ENCODE data around the gene LAMA4. TPM values are rescaled to one million over a fixed set of nuclear protein-coding genes. Genes with fewer than 3 reads are reported as not detected.
A peak's percentile ranks its signal among the peaks of the same experiment; 100 is the strongest.

Gene LAMA4
- polyA plus RNA-seq, 4 donors, result 83.4 to 109 (median 89.0) TPM

DNA sequence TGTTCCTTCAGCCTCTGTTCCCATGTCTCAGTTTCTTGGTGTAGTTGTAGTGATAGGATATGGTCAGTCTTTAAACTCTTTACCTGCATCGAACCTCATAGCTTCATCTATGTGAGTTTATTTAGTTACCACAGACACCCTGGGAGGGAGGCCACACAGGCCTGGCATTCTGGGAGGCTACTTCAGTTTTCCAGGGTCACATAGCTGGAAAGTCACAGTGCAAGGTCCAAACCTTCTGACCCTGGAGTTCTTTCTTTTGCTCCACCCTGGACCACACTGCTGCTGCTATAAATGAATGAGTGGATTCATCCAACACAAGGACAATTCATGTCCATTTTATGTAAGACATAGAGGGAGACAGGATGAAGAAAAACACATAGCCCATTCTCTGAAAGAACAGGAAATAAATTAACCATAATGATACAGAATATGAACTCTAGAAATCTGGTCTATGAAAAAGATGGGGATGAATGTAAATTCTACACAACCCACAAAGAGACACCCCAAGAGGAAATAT, 60.8 kb downstream of the LAMA4 start:
- no peak for DNase-seq (ENCODE audit: low read depth in 4 of 4, low spot score in 2 of 4)

DNA sequence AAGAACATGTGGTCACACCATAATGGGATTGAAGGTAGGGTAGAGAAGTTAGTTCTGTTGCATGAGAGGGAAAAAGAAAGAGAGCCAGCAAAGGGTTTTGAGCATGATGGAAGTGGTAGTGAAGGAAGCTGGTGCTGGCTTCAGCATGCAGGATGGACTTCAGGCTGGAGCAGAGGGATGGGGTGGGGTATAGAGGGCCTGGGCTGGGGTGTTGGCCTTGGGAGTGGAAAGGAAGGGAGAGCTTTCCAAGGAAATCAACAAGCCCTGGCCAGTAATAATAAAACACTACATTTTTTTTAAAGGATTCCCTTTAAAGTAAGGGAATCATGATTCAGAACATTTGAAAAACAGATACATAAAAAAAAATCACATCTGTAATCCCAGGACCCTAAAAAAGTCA, 61.2 kb downstream of the LAMA4 start:
- DNase-seq (ENCODE audit: low read depth in 4 of 4, low spot score in 2 of 4), result no peak

DNA sequence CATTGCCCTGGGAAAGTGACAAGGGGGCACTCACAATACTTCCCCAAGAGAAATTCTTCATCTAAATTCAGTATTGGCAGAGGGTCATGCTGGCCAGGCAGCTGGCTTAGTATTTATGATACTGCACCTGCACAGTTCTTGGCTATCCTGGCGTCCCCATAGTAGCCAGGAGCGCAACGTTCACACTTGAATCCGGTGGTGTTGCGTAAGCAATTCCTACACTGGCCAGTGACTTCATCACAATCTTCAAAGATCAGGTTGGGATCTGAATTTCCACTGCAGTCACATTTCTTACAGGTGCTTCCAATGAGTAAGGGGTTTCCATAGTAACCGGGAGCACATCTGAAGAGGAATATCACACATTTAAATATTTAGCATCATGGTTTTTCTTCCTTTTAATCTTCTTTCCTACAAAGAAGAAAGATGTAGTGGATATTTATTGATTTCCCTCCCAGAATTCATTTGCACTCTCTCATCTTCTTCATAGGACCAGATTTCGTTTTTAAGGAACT, 62.8 kb downstream of the LAMA4 start:
- DNase-seq (ENCODE audit: low read depth in 4 of 4, low spot score in 2 of 4), result no peak

DNA sequence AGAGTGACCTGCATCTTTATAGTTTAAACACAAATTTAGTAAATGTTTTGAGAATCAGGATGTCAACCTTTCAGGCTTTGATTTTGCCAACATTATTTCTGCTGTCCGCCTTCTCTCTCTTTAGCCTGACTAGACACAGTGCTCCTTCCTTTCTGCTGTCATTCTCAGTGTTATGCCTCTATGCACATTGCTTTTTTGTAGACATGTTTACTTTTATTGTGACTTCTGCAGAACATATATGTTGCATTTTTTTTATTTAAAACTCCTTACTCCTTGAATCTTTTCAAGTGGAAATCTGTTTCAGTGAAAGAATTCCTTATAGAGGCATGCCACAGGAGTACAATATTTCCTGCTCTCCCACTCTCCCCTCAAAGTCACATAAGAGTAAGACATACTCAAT, 64.2 kb downstream of the LAMA4 start:
- DNase-seq (ENCODE audit: low read depth in 4 of 4, low spot score in 2 of 4), result no peak

DNA sequence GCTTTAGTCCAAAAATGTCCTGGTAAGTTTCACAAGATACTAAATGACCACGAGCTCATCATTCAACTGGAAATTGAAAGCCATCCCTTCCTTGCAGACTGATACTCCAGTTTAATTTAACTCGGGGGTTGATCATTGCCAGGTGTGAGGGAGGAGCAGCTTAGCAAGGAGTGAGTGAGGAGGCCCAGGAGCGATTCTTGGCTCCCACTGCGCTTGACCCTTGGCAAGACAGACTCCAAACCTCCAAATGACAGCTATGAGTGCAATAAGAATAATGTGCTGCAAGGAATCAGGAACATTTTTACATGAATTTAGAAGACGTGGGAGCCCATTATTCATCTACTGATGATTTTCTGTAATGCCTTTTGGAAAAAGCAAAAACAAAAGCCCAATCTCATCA, 64.9 kb downstream of the LAMA4 start:
- no peak for DNase-seq (ENCODE audit: low read depth in 4 of 4, low spot score in 2 of 4)

DNA sequence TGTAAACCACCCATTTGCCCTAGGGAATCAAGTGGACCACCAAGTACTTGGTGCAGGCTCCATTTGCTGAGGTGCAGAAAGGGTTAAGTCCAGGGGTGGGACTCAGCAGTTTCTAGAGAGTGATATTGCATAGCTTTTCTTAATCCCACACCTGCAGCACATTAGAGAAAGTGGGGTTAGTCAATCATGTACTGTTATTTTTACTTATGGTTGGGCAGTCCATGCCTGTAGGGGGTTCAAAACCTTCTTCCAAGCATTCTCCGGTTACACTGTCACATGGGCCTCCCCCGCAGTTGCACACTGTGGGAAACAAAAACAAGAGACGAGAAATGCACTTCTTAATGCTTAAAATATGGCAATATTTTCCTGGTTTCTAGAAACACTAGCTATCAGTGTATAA, 65.5 kb downstream of the LAMA4 start:
- no peak for DNase-seq (ENCODE audit: low read depth in 4 of 4, low spot score in 2 of 4)

DNA sequence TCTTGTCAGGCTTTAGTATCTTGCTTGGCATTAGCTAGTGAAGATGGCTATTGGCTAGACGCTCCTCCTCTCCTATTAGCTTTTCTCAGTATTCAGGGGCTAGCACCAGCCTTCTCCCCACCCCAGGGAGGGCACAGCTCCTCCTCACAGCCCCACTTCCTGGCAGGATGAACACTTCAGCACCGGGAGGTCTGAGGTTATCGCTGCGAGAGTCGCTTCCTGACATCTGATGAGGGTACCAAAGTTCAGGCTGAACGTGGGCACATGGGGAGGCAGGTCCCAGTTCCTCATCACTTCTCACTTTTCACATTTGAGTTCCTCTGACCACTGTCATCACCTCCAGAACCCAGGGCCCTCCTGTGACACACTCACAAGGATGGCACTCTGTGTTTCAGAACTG, 66.6 kb downstream of the LAMA4 start:
- DNase-seq (ENCODE audit: low read depth in 4 of 4, low spot score in 2 of 4), result no peak

DNA sequence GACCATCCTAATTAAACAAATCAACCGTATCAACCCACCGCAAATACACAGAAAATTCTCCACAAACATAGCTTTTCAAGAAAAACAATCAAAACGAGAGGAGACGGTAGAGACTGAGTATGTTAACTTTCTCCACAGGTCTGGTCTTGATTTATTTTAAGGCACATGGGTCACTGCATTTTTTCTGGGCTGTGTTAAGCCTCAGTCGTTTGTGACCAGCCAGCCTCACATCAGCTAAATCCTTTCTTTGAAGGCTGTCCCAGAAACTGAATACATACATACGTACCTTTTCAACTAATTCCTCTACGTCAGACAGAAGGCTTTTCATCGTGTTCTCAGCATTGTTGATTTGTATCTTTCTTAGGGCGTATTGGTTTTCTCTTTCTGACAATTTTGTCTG, 69.4 kb downstream of the LAMA4 start:
- DNase-seq (ENCODE audit: low read depth in 4 of 4, low spot score in 2 of 4), result peak in 1 of 4 donors; percentile 36

DNA sequence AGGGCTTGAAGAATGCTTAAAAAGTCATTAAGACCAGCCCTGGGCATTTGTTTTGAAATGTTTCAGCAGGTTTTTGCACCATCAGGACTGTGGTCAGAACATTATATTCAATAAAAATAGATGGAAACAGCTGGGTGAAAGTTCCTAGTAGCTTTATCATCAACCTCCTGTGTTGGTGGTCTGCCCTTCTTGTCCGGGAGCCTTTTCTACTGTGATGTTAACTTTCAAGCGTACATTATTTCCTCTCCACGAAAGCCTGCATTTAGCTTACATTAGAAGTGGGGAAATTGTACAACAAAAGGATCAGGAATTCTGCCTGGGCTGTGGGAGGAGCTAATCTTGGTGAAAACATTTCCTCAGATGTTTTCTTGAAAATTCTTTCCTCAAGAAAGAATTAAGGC, 71.1 kb downstream of the LAMA4 start:
- DNase-seq (ENCODE audit: low read depth in 4 of 4, low spot score in 2 of 4), result no peak

DNA sequence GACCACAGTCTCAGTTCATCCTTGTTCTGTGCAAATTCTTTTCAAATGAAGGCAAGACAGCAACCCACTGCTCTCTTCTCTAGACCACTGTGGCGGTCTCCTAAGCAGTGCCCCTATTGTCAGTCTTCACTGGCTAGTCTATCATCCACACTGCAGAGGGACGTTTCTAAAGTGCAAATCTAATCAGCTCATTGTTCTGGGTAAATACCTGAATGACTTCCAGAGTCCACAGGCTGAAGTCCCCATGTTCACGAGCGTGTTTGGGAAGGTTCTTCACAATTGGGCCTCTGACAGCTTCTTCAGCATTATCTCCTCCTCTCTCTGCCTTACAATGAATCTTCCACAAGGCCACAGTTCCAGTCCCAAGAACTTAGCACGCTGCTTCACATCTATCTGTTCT, 73.2 kb downstream of the LAMA4 start:
- DNase-seq (ENCODE audit: low read depth in 4 of 4, low spot score in 2 of 4), result no peak

DNA sequence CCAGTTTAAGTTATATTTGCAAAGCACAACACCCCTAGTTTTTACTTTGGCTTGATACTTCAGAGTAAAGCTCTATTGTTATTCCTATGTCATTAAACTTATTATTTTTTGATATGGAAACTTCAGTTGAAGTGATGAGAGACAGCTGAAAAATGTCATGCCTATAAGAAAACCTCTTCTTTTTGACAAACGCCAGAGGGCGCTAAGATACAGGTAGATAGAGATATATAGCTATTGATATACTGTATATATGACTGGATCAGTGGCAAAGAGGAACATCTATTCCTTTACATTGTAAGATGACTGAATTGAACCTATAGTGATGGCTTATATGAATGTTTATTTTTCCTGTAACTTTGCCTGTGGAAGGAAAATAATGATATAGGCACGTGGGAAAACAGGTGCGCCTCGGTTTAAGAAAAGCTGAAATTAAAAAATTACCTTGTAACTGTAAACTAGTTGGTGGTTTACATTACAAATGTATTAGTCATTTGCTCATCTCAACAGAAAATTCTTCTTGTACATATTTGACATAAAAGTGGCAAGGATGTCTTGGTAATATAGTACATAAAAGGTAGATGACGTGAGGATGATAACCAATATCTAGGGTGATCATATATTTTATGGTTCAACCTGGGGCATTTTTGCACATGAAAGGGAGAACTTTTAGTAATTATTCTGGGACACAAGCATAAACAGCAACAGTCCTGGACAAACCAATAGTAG, 74.1 kb downstream of the LAMA4 start:
- DNase-seq (ENCODE audit: low read depth in 4 of 4, low spot score in 2 of 4), result peak in 1 of 4 donors; percentile 73

DNA sequence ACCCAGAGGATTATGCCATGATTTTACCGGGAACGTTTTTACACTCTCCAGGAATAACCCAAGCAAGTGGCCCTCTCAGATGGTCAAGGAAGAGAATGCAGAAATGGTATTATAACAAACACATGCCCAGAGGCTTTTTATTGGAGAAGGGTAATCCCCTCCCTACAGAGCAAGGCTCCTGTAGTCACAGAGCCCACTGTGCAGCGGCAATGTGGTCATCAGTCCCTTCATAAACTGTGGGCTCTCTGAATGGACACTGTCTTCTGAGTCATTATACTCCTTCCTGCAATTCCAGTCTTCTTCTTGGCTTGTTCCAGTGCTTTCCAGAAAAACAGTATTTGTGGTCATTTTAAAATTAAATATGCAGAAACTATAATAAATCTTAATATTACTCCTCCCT, 74.7 kb downstream of the LAMA4 start:
- DNase-seq (ENCODE audit: low read depth in 4 of 4, low spot score in 2 of 4), result no peak

DNA sequence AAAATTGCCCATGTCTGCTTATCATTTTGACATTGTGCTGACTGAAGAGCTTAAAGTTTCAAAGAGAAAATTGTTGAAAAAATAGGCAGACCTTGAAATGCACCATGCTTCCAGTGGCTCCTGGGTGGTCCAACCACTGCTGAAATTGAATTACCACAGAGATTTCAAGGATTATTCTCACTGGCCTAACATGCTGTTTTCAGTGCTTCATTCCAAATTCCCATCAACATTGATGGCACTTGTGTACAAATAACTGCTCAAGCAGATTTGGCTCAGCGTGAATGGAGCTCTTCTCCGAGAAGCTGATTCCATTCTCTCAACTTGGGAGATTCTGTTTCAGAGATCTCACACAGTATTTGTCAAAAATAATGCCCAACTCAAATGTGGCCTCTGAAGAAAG, 75.5 kb downstream of the LAMA4 start:
- no peak for DNase-seq (ENCODE audit: low read depth in 4 of 4, low spot score in 2 of 4)

DNA sequence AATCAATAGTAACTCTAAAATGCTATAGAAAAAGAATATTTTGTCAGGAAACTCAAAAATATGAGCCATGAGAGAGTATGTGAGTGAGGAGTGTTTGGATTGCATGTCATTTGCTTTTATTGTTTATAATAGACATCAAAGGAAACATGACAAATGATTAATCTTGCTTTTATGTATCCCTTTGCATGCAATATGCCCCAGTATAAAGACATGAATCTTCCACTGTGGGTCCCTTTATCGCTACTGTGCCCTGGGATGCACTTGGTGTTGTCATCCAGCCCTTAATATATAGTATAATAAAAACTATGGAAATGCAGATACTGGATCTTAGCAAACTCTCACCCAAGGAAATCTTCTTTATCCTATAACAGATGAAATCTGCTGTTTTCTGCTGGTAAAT, 77.3 kb downstream of the LAMA4 start:
- no peak for DNase-seq (ENCODE audit: low read depth in 4 of 4, low spot score in 2 of 4)

DNA sequence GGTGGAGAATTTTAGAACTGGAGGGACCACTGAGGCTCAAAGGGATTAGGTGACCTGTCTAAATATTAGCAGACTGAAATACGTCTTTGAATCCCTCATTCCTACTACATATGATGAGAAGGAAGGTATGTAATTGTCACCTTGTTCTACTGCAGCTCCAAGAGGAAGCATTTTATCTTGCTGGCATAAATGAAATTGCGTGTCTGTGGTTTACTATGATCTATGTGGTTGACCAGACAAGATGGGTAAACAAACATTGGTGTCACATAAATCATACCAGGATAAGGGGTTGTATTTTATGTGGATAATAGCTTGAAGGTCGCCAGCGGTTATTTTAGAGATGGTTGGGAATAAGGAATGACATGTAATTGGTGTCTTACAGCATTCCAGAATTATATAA, 78.2 kb downstream of the LAMA4 start:
- no peak for DNase-seq (ENCODE audit: low read depth in 4 of 4, low spot score in 2 of 4)

DNA sequence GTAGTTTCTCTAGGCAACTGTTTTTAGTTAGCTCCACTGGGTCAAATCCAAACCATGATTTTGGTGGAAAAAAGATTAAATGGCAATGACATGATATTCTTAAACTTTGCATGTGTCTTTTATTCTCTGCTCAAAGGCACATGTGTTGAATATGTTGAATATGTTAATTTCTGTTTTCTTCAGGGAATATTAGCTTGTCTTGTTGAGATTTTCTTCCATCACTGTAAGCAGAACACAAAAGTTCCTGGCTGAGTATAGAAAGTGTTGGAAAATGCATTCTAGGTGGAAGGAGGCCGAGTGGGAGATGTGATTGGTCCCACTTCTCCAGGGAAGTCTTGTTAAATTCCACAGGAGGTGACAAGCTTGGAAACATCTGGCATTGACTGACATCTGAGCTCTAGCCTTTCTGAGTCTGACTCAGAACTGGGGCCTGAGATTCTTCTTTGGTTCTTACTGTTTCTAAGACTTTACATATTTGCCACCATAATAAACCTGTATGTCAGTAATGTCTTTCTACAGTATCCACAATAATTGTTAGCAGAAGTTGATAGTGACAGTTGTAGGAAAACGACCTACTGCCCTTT, 81.1 kb downstream of the LAMA4 start:
- no peak for DNase-seq (ENCODE audit: low read depth in 4 of 4, low spot score in 2 of 4)

DNA sequence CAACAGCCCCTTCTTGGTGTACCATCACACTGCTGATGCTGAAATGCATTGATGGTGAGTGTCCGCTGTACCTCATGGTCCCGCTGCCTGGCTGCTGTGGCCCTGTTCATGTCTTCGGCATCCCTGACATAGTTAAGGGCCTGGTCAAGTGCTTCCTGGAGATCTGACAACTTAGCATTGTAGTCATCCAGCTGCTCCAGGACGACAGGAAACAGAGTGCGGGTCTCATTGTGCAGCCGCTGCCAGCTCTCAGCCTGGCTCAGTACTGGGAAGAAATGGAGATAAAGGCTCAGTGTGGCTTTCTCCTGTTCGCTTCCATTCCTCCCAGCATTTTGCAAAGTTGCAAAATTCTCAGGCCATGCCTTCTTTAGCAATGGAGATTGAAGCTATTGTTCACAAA, 81.8 kb downstream of the LAMA4 start:
- DNase-seq (ENCODE audit: low read depth in 4 of 4, low spot score in 2 of 4), result no peak

DNA sequence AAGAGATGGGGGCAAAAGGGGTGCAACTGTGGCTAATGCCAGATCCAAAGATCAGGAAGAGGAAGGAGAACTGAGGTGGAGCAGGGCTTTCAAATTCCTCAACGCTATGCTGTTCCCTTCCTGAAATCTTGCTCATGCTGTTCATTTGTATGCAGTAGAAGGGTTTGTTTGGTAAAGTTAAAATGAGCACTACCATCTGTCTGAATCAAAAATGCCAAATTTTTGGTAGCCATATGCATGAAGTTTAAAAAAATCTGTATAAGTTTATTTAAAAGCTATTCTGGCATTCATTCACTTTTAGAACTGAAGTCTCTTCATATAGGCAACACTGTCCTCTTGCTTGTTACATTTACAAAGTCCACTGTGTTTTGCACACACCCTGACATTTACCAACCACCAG, 84.8 kb downstream of the LAMA4 start:
- no peak for DNase-seq (ENCODE audit: low read depth in 4 of 4, low spot score in 2 of 4)

DNA sequence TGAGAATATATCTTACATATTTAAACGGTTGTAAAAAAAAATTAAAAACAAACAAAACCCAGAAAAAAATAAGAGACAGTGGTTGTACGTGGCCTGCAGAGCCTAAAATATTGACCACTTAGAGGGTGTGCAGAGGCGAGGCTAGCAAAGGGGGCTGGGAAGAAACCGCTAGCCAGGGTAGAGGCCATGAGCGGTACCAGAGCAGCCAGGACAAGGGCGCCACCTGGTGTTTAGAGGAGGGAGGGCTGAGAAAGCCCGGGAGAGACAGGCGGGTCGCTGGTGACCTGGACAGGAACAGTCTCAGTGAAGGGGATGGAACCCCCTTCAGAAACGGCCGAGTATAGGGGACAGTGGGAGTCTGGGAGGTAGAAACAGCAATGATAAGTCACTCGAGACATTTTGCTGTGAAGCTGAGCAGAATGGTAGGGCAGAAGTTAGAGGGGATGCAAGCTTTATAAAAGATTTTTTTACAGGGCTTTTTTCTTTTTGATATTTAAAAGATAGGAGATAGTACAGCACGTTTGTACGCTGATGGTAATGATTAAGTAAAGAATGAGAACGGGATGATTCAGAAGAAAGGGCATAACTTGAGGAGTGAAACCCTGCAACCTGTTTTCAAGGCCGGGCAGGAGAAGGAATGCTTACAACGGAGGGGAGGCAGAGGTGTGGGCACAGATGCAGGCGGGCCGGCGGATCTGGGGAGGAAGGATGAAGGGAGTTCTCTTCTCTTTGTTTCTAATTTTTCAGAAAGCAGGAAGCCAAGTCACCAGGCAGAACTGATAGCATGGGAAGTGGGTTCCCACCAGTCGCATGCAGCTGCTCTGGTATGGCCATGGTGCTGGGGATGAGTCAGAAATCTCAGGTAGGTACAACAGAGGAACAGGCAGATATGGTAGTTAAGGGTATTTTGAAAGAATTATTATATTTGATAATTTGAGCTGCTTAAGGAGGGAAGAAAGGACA, 90.8 kb downstream of the LAMA4 start:
- no peak for DNase-seq (ENCODE audit: low read depth in 4 of 4, low spot score in 2 of 4)

DNA sequence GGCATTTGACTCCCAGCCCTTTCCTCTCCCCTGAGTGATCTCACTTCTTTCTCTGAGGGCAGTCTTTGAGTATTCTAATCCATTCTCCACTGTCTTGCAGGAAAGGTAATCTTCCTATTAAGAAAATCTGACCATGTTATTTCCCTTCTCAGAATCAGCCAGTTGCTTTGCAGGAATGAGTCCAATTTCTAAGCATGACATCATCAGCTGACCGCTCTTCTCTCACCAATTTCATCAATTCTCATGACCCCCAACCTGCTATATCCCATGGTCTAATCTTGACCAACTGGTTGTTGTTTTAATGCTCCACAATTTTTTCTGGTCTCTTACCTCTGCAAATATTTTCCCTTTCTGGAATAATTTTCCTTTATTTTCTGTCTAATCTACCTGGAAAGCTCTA, 93.6 kb downstream of the LAMA4 start:
- DNase-seq (ENCODE audit: low read depth in 4 of 4, low spot score in 2 of 4), result no peak

DNA sequence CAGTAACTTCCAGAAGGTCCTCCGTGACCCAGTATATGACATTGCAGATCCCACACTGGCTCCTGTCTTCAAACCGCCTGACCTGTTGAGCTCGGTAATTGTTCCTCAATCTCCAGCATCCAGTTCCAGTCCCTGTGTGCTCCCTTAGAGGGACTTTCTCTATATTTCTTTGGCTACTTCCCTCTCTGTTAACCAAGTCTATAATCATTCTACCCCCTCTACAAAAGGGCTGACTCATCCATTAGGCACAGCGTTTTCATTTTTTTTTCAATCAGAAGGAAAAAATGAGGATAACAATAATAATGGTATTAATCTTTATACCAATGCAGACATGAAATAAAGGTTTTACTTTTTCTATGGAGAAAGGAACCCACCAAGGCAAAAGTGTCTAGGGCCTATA, 97.7 kb downstream of the LAMA4 start:
- no peak for DNase-seq (ENCODE audit: low read depth in 4 of 4, low spot score in 2 of 4)
